GM19395 (cell line): Measurements from ENCODE around the gene APBB3.

Experiments used
- ATAC-seq: cut with Tn5 transposase; IDR thresholded peaks from one replicate; pipeline ENCODE4 v1.9.1; 2021; ENCODE audit warnings: mild to moderate bottlenecking, moderate library complexity; ENCODE audit not compliant: unreplicated experiment

The APBB3 gene

GRCh38 chr5:140576776-140577201 is 12.4 kb upstream of the APBB3 start:
- no peak for ATAC-seq

DNA sequence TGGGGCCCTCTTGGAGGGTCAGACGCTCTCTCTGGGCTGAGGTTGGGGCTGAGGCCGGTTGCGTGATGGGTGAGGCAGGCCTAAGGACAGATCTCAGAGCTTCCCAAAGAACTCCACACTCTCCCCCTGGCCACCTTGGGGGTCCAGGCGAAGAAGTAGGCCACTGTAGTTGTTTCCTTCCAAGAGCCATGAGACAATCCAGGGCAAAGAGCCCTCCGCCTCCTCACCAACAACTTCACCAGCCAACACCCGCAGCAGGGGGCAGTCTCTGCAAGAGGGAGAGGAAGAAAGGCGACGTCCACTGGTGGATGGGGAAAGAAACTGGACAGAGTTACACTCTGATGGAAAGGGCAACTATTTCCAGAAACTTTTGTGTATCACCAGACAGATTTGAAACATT is 10.9 kb upstream of the APBB3 start:
- ATAC-seq: no peak

- no peak for ATAC-seq
Measured at GRCh38 chr5:140574165-140574564, 9.8 kb upstream of the APBB3 start.

GRCh38 chr5:140573683-140574082 is 9.3 kb upstream of the APBB3 start:
- no peak for ATAC-seq

DNA sequence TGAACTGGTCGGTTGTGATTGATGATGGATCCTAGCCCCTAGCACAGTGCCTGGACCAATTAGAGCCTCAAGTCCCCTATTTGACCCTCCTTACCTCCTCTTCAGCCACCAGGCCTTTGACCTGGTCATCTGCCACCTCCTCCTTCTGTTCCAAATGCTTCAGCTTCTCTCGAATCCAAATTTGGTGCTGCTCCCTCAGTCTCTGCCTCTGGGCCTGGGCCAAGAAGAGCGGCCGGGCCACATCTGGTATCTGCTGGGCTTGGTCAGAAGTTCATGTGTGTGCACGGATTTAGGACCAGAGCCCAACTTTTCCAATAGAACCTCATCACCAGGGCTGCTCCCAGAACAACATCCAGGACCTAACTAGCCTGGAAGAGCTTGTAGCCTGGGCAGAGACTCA is 6.7 kb upstream of the APBB3 start:
- no peak for ATAC-seq

DNA sequence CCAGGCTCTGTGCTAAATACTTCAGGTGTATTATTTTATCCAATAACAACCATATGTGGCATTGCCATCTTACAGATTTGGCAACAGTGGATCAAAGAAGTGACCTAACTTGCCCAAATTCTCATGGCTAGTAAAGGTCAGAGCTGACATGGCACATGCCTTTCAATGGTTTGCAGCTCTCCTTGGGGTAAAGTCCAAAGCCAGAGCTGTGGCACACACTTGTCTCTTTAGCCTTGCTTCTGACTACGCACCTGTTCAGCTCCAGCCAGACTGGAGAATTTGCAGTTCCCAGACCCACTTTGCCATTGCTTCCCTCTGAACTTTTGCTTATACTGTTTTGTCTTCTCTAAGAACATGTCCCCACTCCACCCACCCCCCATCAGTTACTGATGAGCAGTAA is 6.1 kb upstream of the APBB3 start:
- ATAC-seq: no peak

DNA sequence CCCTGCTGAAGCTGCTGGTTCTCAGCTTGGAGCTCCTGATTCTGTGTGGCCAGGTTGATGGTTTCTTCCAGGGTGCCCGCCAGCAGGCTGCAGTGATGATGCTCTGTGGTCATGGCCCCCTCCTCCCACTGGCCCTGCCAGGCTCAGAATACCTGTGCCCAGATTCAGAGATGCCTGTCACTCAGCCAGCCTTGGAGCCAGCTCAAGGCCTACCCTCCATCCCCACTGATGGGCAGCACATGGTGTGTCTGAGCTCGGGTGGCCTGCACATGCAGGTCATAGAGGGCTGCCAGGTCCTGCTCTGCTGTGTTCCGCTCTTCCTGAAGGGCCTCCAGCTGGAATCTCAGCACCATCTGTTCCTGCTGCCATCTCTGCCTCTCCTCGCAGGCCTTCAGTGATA is 5.7 kb upstream of the APBB3 start:
- ATAC-seq: no peak

DNA sequence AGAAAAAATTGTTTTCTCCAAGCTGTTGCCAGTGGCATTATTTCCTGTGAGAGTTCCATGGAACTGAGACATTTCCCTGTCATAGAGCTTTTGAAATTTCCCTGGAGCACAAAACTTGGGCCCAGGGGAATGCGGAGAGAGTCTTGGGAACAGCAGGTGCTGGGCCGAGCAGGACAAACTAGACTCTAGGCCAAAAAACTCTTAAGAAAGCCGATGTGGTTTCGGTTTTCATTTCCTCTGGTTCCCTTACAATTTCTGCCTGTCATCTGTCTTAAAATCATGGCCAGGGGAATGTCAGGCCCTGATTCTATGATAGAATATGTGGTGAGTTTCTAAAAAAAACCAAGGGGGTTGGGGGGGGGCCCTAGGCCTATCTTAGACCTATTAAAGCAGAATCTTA is 4.8 kb upstream of the APBB3 start:
- ATAC-seq: peak; percentile 47

DNA sequence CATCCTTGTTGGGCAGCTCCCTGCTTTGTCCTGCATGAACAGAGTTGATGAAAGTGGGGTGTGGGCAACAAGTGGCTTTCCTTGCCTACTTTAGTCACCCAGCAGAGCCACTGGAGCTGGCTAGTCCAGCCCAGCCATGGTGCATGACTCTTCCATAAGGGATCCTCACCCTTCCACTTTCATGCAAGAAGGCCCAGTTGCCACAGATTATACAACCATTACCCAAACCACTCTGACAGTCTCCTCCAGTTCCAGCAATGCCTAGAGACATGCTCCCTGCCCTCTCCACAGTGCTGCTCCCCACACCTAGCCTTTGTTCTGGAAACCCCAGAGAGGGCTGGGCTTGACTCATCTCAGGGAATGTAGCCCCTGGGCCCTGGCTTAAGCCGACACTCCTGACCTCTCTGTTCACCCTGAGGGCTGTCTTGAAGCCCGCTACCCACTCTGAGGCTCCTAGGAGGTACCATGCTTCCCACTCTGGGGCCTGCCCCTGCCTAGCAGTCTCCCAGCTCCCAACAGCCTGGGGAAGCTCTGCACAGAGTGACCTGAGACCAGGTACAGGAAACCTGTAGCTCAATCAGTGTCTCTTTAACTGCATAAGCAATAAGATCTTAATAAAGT is 4.2 kb upstream of the APBB3 start:
- ATAC-seq: no peak

DNA sequence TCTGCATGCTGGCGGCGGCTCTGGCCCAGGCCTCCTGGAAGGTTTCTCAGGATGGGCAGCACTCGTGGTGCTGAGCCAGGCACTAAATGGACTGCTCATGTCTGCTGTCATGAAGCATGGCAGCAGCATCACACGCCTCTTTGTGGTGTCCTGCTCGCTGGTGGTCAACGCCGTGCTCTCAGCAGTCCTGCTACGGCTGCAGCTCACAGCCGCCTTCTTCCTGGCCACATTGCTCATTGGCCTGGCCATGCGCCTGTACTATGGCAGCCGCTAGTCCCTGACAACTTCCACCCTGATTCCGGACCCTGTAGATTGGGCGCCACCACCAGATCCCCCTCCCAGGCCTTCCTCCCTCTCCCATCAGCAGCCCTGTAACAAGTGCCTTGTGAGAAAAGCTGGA is 3.5 kb upstream of the APBB3 start:
- no peak for ATAC-seq

GRCh38 chr5:140567136-140567818 is 2.9 kb upstream of the APBB3 start:
- no peak for ATAC-seq

DNA sequence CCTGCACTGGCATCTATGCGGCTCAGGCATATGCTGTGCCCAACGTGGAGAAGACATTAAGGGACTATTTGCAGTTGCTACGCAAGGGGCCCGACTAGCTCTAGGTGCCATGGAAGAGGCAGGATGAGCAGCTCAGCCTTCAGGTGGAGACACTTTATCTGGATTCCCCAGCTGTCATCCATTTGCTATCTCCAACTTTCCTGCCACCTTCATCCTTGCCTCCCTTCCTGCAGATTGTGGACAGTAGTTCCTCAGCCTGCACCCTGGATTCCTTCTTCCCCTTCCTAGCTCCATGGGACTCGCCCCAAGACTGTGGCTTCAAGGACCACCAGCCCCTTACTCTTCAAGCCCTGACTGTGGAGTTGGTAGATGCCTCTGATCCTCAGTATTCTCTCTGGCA is 2.3 kb upstream of the APBB3 start:
- no peak for ATAC-seq

DNA sequence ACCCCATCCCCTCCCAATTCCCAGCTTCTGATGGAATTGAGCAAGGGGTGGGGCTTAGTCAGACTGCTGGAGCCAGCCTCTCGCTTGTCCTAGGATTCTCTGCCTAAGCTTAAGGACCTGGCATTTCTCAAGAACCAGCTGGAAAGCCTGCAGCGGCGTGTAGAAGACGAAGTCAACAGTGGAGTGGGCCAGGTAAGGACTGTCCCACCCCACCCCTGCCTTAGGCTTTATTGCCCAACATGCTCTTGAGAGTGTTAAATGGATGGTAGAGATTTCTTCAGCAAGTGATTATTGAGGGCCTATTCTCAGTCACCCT is 1.3 kb upstream of the APBB3 start:
- no peak for ATAC-seq

GRCh38 chr5:140565024-140565779 is 804 bp upstream of the APBB3 start:
- no peak for ATAC-seq

GRCh38 chr5:140563596-140563995 is 802 bp downstream of the APBB3 start:
- no peak for ATAC-seq

DNA sequence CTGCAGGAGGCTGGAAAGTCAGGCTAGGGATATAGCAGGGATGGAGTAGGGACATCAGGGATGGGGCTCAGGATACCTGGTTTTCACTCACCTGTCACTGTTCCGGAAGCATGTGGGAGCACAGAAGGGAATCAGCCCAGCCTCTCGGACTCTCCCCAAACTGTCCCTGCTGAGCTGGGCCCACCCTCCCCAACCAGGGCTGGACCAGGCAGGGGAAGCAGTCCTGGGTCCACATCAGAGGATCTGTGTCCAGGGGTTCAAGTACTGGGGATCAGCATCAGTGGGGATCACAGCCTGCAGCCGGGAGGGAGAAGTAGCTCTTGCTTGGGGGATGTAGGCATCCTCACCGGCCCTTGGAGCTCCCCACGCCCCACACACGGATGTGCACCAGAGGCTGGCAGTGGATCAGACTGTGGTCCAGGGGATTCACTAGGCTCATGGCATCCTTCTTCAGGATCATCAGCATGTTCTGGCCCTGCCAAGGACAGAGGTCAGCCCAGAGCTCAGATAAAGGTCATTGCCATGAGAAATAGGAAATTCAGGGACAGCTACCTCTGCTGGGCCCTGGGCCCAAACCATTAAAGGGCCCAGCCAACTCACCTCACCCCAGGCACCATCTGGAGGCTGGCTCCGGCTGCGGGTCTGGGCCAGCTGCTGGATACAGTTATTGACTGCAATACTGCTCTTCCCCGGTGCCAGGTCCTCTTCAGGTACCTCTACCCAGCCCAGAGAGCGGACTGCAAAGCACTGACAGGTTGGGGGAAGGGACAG is 2.5 kb downstream of the APBB3 start:
- ATAC-seq: no peak

- no peak for ATAC-seq
Measured at GRCh38 chr5:140560227-140560626, 4.2 kb downstream of the APBB3 start.

DNA sequence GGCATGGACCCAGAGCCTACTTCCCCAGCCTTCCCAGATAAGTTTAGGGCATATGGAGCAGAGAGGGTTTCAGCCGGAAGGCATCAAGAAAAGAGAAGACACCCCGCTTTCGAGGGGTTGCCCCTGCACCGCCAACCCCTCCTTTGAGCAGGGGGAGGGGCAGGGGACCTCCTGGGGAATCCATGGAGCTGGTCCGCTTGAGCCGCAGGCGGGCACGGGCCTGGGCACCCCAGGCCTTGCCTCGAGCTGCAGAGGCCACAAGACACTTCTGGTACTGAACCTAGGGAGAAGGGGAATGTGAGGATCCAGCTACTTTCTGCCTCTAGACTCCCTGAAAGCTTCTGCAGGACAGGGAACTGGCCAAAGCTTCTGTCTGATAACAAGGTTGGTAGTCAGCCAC is 5.9 kb downstream of the APBB3 start:
- ATAC-seq: no peak

DNA sequence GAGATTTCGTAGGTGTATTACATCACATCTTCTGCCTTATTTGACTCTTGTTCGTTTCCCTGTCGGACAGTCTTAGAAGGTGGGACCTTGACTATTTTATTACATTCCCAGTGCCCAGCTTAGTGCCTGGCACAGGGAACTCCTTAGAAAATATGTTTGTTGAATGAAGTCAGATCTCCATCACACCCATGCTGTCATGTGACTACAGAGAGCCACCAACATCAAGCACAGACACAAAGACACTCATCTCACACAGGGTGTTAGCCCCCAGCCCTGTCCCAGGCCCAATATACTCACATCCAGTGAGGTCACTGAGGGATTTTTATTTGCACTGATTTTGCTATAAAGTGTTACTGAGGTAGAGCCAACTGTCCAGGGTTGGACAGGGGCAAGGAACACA is 6.4 kb downstream of the APBB3 start:
- no peak for ATAC-seq

DNA sequence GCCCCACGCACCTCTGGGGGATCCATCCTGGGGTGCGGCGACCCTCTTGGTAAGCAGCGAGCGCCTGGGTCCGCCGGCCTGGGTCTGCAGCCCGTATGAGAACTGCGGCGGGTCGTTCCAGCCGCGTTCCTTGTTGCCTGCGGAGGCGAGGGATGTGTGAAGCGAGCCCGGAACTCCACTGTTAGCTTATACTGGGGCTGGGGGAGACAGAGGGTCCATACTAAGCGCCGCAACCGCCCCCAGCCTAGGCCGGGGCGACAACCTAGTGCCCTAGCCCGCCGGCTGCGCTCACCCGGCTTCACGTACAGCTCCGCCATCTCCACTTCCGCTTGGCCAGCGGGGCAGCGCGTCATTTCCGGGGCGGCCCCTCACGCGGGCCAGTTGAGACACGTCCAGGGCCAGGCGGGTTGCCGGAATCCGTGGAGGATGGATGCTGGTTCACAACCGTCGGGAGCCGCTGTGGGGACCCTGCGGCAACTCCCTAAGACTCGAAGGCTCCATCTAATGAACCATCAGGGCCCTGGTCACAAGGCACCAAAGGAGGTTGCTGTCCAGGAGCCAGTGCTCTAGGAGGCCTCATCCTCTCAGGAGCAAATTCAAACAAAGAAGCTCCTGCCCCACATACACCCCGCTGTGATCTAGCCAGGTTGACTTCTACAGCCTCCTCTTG is 7.1 kb downstream of the APBB3 start, which contains the start of gene SRA1:
TSS of gene SRA1 (minus strand) at position 338 of the 670 bp plus-strand sequence. CDS start at position 317, 21 bp downstream.
- ATAC-seq: peak; percentile 95

DNA sequence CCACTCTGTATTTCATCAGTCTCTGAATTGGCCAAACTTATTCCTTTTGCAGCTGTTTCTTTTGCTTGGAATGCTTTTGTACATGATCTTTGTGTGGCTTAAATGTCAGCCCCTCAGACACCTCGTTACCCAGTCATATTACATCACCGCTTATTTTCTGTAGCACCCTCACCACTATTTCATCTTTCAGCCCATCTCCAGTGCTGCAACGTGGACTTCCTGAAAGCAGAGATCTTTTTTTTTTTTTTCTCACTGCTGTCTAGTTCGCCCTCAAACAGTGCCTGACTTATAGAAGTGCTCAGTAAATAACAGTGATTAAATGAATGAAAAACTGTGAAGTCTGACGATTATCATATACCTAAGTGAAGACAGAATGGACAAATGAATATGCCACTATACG is 8.0 kb downstream of the APBB3 start:
- no peak for ATAC-seq
